MM.1S (cell line): ENCODE data around the gene ZBTB7B.

Experiments used
- DNase-seq: peaks from one replicate; pipeline ENCODE4 v3.0.0-alpha.2; 2015
- H2AFZ ChIP-seq: fragments of 300-600 bp; sonication (generic); 2 replicates; pipeline ENCODE4 v1.6.0; 2016; ENCODE audit warnings: antibody characterized with exemption, low read length
- H3F3A ChIP-seq: fragments of 300-600 bp; sonication (generic); 2 replicates; pipeline ENCODE4 v1.6.1; 2016; ENCODE audit warnings: mild to moderate bottlenecking, antibody characterized with exemption, low read length, moderate library complexity, mixed read lengths; ENCODE audit not compliant: insufficient read depth
- H3K27ac ChIP-seq: fragments of 300-600 bp; sonication (generic); 2 replicates; pipeline ENCODE4 v1.5.1; 2016; ENCODE audit warnings: mild to moderate bottlenecking, low read length
- H3K27me3 ChIP-seq: fragments of 300-600 bp; sonication (generic); replicated peaks from 2 replicates; pipeline ENCODE4 v1.6.0; 2016; ENCODE audit warnings: low read length; ENCODE audit not compliant: insufficient read depth
- H3K36me3 ChIP-seq: fragments of 300-600 bp; sonication (generic); replicated peaks from 2 replicates; pipeline ENCODE4 v1.6.1; 2016; ENCODE audit warnings: mild to moderate bottlenecking, low read length, mixed read lengths; ENCODE audit not compliant: insufficient read depth
- H3K4me1 ChIP-seq: fragments of 300-600 bp; sonication (generic); 2 replicates; pipeline ENCODE4 v1.6.1; 2016; ENCODE audit warnings: low read length, mixed read lengths
- H3K4me2 ChIP-seq: fragments of 300-600 bp; sonication (generic); 2 replicates; pipeline ENCODE4 v1.6.0; 2016; ENCODE audit warnings: low read depth, low read length
- H3K4me3 ChIP-seq: fragments of 300-600 bp; sonication (generic); 2 replicates; pipeline ENCODE4 v1.5.1; 2016; ENCODE audit warnings: low read length, mixed read lengths
- H3K79me2 ChIP-seq: fragments of 300-600 bp; sonication (generic); 2 replicates; pipeline ENCODE4 v1.6.1; 2016; ENCODE audit warnings: mixed run types, low read length, mixed read lengths
- H3K9ac ChIP-seq: fragments of 300-600 bp; sonication (generic); 2 replicates; pipeline ENCODE4 v1.6.1; 2016; ENCODE audit warnings: low read length, mixed read lengths
- H3K9me2 ChIP-seq: fragments of 300-600 bp; sonication (generic); replicated peaks from 2 replicates; pipeline ENCODE4 v1.6.1; 2016; ENCODE audit warnings: mild to moderate bottlenecking, low read length, mixed read lengths; ENCODE audit not compliant: insufficient read depth
- H3K9me3 ChIP-seq: fragments of 300-600 bp; sonication (generic); replicated peaks from 2 replicates; pipeline ENCODE4 v1.6.1; 2016; ENCODE audit warnings: mild to moderate bottlenecking, low read length, mixed read lengths; ENCODE audit not compliant: insufficient read depth
- H4K20me1 ChIP-seq: fragments of 300-600 bp; sonication (generic); 2 replicates; pipeline ENCODE4 v1.6.1; 2016; ENCODE audit warnings: mild to moderate bottlenecking, low read length, moderate library complexity, mixed read lengths; ENCODE audit not compliant: insufficient read depth
- EZH2 ChIP-seq: fragments of 300-600 bp; sonication (generic); optimal IDR thresholded peaks from 2 replicates; pipeline ENCODE3; 2017; ENCODE audit warnings: low read depth, mild to moderate bottlenecking, antibody characterized with exemption, low read length, mixed read lengths
- EZH2phosphoT487 ChIP-seq: fragments of 300-600 bp; sonication (generic); IDR thresholded peaks from 2 replicates; pipeline ENCODE4 v1.6.1; 2018; ENCODE audit warnings: antibody characterized with exemption, low read length
- TF ChIP-seq, protein P1 (sequence below): fragments of 300-600 bp; sonication (generic); IDR thresholded peaks from 2 replicates; pipeline ENCODE4 v1.5.1; 2016; ENCODE audit warnings: antibody characterized with exemption, low read length, mixed read lengths

ZBTB7B gene

GRCh38 chr1:155038602-155039307 is 36.2 kb downstream of the ZBTB7B start:
- Histone ChIP-seq H2AFZ (peak overlapping the region; percentile 21), H3K27me3 (0 out of 2 replicates have a peak, but pooled peaks cover 5% of the 10 kb centered on the region)
- peak; percentile 37 for DNase-seq

GRCh38 chr1:155039308-155039669 is 36.7 kb downstream of the ZBTB7B start:
- Histone ChIP-seq H3K27me3 (0 out of 2 replicates have a peak, but pooled peaks cover 3% of the 10 kb centered on the region), H3K9ac (no peak overlapping the region), H4K20me1 (no peaks in the 10 kb centered on the region), H3K79me2 (no peaks in the 10 kb centered on the region), H3K4me2 (peak overlapping the region; percentile 32; the same call in 1 of the 2 replicates), H3F3A (peaks cover 10% of the 10 kb centered on the region), H3K9me3 (no peaks in the 10 kb centered on the region), H3K27ac (peak overlapping the region; percentile 6; the same call in 1 of the 2 replicates), H2AFZ (peak overlapping the region; percentile 21; the same call in 1 of the 2 replicates), H3K4me3 (no peak overlapping the region), H3K9me2 (no peaks in the 10 kb centered on the region), H3K36me3 (no peaks in the 10 kb centered on the region), H3K4me1 (peaks cover 27% of the 10 kb centered on the region)
- DNase-seq: no peak
- TF ChIP-seq, protein P1, sequence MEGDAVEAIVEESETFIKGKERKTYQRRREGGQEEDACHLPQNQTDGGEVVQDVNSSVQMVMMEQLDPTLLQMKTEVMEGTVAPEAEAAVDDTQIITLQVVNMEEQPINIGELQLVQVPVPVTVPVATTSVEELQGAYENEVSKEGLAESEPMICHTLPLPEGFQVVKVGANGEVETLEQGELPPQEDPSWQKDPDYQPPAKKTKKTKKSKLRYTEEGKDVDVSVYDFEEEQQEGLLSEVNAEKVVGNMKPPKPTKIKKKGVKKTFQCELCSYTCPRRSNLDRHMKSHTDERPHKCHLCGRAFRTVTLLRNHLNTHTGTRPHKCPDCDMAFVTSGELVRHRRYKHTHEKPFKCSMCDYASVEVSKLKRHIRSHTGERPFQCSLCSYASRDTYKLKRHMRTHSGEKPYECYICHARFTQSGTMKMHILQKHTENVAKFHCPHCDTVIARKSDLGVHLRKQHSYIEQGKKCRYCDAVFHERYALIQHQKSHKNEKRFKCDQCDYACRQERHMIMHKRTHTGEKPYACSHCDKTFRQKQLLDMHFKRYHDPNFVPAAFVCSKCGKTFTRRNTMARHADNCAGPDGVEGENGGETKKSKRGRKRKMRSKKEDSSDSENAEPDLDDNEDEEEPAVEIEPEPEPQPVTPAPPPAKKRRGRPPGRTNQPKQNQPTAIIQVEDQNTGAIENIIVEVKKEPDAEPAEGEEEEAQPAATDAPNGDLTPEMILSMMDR: no peak
- no peak for TF ChIP-seq EZH2
- TF ChIP-seq EZH2phosphoT487: no peak

More at GRCh38 chr1:155038602-155039307, 36.2 kb downstream of the ZBTB7B start:
- Histone ChIP-seq H4K20me1 (no peaks in the 10 kb centered on the region), H3F3A (peaks cover 10% of the 10 kb centered on the region), H3K4me3 (no peak overlapping the region), H3K4me1 (peaks cover 22% of the 10 kb centered on the region), H3K79me2 (no peaks in the 10 kb centered on the region), H3K9me3 (no peaks in the 10 kb centered on the region), H3K27ac (peak overlapping the region; percentile 6; the same call in 1 of the 2 replicates), H3K9ac (no peak overlapping the region), H3K9me2 (no peaks in the 10 kb centered on the region), H3K4me2 (peak overlapping the region; percentile 32; the same call in 1 of the 2 replicates), H3K36me3 (no peaks in the 10 kb centered on the region)
- TF ChIP-seq EZH2phosphoT487 (no peak), EZH2 (no peak)
- TF ChIP-seq, protein P1: no peak

DNA sequence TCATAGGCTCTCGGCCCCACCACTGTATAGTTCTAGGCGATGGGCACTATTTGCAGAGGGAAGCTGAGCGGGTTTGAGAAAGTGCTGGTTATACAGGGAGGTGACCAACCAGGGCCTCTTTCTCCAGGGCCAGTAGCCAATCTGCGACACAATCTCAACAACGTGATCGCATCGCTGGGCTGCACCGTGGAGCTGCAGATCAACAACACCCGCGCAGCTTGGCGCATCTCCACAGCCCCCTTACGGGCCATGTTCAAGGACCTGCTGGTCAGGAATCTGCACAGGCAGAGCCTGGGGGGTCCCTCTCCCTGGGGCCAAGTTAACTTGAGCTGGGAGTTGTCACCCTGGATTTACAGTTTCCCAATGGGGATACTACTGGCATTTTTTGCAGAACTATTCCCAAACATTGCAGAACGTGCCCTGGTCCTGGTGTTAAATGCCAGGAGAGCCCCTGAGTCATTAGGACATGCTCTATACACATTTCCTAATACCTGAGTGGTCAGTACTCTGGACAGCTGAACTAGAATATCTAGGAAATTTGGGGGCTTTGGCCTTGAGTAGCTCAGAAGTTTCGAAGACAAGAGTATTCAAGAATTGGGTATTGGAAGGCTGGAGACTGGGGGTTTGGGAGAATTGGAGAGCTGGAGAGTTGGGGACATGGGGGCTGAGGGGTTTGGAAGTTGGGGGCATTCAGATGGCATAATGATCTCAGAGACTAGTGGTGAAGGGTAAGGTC is 37.9 kb downstream of the ZBTB7B start:
- Histone ChIP-seq H3K27ac (no peak overlapping the region), H3K36me3 (no peaks in the 10 kb centered on the region), H3K4me2 (no peak overlapping the region), H3K9ac (no peak overlapping the region), H3K79me2 (no peaks in the 10 kb centered on the region), H3K9me2 (no peaks in the 10 kb centered on the region), H3K27me3 (no peaks in the 10 kb centered on the region), H3F3A (peaks cover 10% of the 10 kb centered on the region), H2AFZ (no peak overlapping the region), H3K9me3 (no peaks in the 10 kb centered on the region), H3K4me3 (no peak overlapping the region), H3K4me1 (peaks cover 39% of the 10 kb centered on the region), H4K20me1 (no peaks in the 10 kb centered on the region)
- no peak for DNase-seq
- TF ChIP-seq EZH2phosphoT487 (no peak), EZH2 (no peak)
- TF ChIP-seq, protein P1: no peak
